H1 (cell line): Measurements from ENCODE around the gene SEL1L2. TPM values are rescaled to one million over a fixed set of nuclear protein-coding genes. Genes with fewer than 3 reads are reported as not detected.

Experiments
- CBX8 ChIP-seq: fragments of 300-800, 300-1000 bp; sonication (generic); IDR thresholded peaks from 2 replicates; pipeline ENCODE4 v1.7.1; 2016; ENCODE audit warnings: low read depth, low read length, borderline replicate concordance
- CHD7 ChIP-seq: fragments of 300-600 bp; sonication (generic); IDR thresholded peaks from 2 replicates; pipeline ENCODE4 v1.7.1; 2012; ENCODE audit warnings: low read length, moderate library complexity, mild to moderate bottlenecking, inconsistent platforms; ENCODE audit not compliant: insufficient replicate concordance
- E2F6 ChIP-seq: IDR thresholded peaks from 2 replicates; pipeline ENCODE4 v1.6.1; 2012; ENCODE audit warnings: inconsistent platforms
- EGR1 ChIP-seq: IDR thresholded peaks from 2 replicates; pipeline ENCODE4 v1.6.1; 2011; ENCODE audit warnings: low read depth, low read length, borderline replicate concordance
- RBBP5 ChIP-seq: IDR thresholded peaks from 2 replicates; pipeline ENCODE4 v1.7.1; 2012; ENCODE audit warnings: low read depth, mild to moderate bottlenecking, inconsistent platforms, low read length, moderate library complexity, borderline replicate concordance
- RXRA ChIP-seq: IDR thresholded peaks from 2 replicates; pipeline ENCODE4 v1.6.1; 2011; ENCODE audit warnings: low read depth, mild to moderate bottlenecking, low read length, moderate library complexity; ENCODE audit not compliant: insufficient read depth
- SP4 ChIP-seq: IDR thresholded peaks from 2 replicates; pipeline ENCODE4 v1.6.1; 2012; ENCODE audit warnings: low read length, inconsistent platforms
- SRF ChIP-seq: IDR thresholded peaks from 2 replicates; pipeline ENCODE4 v1.6.1; 2011; ENCODE audit warnings: mild to moderate bottlenecking, low read depth, low read length, moderate library complexity
- polyA plus RNA-seq, 7 experiments: library from polyadenylated mRNA; depleted of rRNA in 3 of 7; stranded (reverse) in 5 of 7; unstranded in 2 of 7; fragments of >200 nt in 5 of 7; fragments of 200-250 nt in 2 of 7; gene quantifications; 1 replicate in 5 of 7; 2 replicates in 1 of 7; 4 replicates in 1 of 7; pipeline versions ENCODE4 v1.2.1 to v1.2.3, GENCODE V29; 2011 to 2013; ENCODE audit warnings: missing spikeins in 2 of 7, mixed read lengths in 2 of 7
- total RNA-seq: library from RNA; stranded (reverse); fragmentation: NEBNext Ultra II Directional; extraction: Animal tissue kit (Norgen Biotek cat#: 25700); gene quantifications from 2 replicates; pipeline ENCODE4 v1.2.1, GENCODE V29; 2021

SEL1L2 gene
- total and polyA plus RNA-seq, 2 of the 8 experiments (the other 6 are each of a cell fraction or from before 2014, with no cell fraction given) = not detected

GRCh38 chr20:13934992-13935894 is 55.2 kb downstream of the SEL1L2 start (continued):
- TF ChIP-seq CHD7 (no peak), RXRA (no peak), CBX8 (no peak), RBBP5 (no peak), EGR1 (no peak), SRF (no peak), SP4 (no peak), E2F6 (no peak)
